Pancreas (tissue), 10 donors: Measurements from ENCODE around the gene RAB37. TPM values are rescaled to one million over a fixed set of nuclear protein-coding genes. Genes with fewer than 3 reads are reported as not detected.
A peak's percentile ranks its signal among the peaks of the same experiment; 100 is the strongest.

ENCODE experiments used
- ATAC-seq, 4 donors: fragments of 200-7000 bp; cut with Tn5 transposase; one replicate each; pipeline versions ENCODE4 v1.8.0 to v1.9.1; 2020; ENCODE audit warnings: mild to moderate bottlenecking in 4 of 4, moderate library complexity in 4 of 4
- DNase-seq, 6 donors: peaks; one replicate each; pipeline ENCODE4 v3.0.0-alpha.2; 2020
- FAIRE-seq: peaks from 2 replicates; lab custom pipeline; 2012; peaks lifted over from hg19 to GRCh38; lab: Jason Lieb, UNC
- H3K27ac ChIP-seq, 4 donors: fragments of 200-600 bp; sonication (generic); 1 replicate in 3 of 4; 2 replicates in 1 of 4; pipeline versions ENCODE4 v1.5.0 to v1.8.0; 2020
- H3K27me3 ChIP-seq, 4 donors: fragments of 200-600 bp; one replicate each; pipeline ENCODE4 v1.8.0; 2021
- H3K36me3 ChIP-seq, 3 donors: fragments of 200-600 bp; sonication (generic) in 1 of 3; one replicate each; pipeline versions ENCODE4 v1.5.0 to v1.8.0; 2020 to 2021
- H3K4me1 ChIP-seq, 3 donors: fragments of 200-600 bp; one replicate each; pipeline ENCODE4 v1.8.0; 2021
- H3K4me3 ChIP-seq, 4 donors: fragments of 200-600 bp; sonication (generic) in 2 of 4; one replicate each; pipeline versions ENCODE4 v1.5.0 to v1.8.0; 2020 to 2021
- H3K9me3 ChIP-seq, 4 donors: fragments of 200-600 bp; one replicate each; pipeline ENCODE4 v1.8.0; 2021
- CTCF ChIP-seq, 4 donors: fragments of 200-600 bp; sonication (generic) in 3 of 4; IDR thresholded peaks; one replicate each; pipeline versions ENCODE4 v1.5.0 to v1.8.0; 2021; ENCODE audit warnings: antibody characterized with exemption in 4 of 4
- WGBS, 2 donors: extraction: QIAGEN DNeasy Blood & Tissue Kit; methylation state at CpG; one replicate each; pipeline ENCODE4 v1.1.7; 2013; 5-methylcytosine and 5-hydroxymethylcytosine counted together
- intact Hi-C, 3 donors: fragments of 100-400 bp; cut with DNase I; formaldehyde crosslinking; loops; one replicate each; pipeline versions ENCODE4 v1.11.1 to v1.14.2; 2022
- polyA plus RNA-seq, 2 donors: library from polyadenylated mRNA; stranded (reverse); fragments of 200-250 nt; gene quantifications; one replicate each; pipeline ENCODE4 v1.2.3, GENCODE V29; 2013
- total RNA-seq, 6 donors: library from RNA; stranded (reverse); fragmentation: NEBNext Ultra II Directional in 4 of 6; extraction: Animal tissue kit (Norgen Biotek cat#: 25700) in 4 of 6; gene quantifications; one replicate each; pipeline versions ENCODE4 v1.2.1 to v1.2.4, GENCODE V29; 2021 to 2023
- donor health status: healthy with polysubstance abuse.
- donor health status: DM: no; HTN: no; CAD: no; lungs with moderate emphysema.
- donor health status: DM: no; HTN: no; CAD: no.
- donor health status: control.
- donor health status: control.
- donor health status: Bipolar disorder and iron deficiency.
- donor health status: DM: yes; HTN: yes; CAD: no.
- donor health status: DM: no; HTN: no; CAD: no.
- donor health status: DM: no; HTN: no; CAD: no.
- donor health status: DM: yes; HTN: yes; CAD: no.

RAB37 gene
- total and polyA plus RNA-seq, 8 donors, result 0.79 to 3.1 (median 1.3) TPM

DNA sequence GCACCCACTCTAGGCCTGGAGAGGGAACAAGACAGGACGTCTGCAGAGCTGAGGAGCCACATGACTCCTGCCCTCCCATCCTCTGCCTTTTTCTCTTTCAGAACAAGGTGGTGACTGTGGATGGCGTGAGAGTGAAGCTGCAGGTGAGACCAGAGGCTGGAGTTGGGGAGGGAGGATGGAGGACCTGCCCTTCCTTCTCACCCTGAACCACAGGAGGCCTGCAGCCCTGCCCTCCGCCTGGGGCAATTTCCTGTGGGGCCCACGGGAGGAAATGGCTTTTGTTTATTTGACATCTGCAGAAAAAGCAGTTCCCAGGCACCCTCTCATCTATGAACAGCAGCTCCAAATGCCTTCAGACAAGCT is 5.1 kb downstream of the RAB37 start:
- no peaks in the 10 kb centered on the region for H3K36me3 ChIP-seq
- intact Hi-C loops, result loop anchor here in 2 of 3 donors (5.0 to 10.0 kb wide), 2 partner anchors 123 to 125 kb away; no protein-coding TSS in a partner anchor
- no peak overlapping the region for H3K4me3 ChIP-seq
- H3K27me3 ChIP-seq, result peaks cover 0 to 3% (median 0%) of the 10 kb centered on the region in 4 donors
- ATAC-seq (no peak), DNase-seq (no peak), FAIRE-seq (no peak)
- no peak overlapping the region for H3K27ac ChIP-seq
- no peaks in the 10 kb centered on the region for H3K9me3 ChIP-seq
- H3K4me1 ChIP-seq, result peaks cover 0 to 12% (median 0%) of the 10 kb centered on the region in 3 donors
- WGBS, 2 donors, result 40 to 52% methylated on average over 4 of the region's 4 CpGs
- no peak for TF ChIP-seq CTCF (IDR thresholded peaks at IDR 0.05)

- DNase-seq, result no peak
- no peak for TF ChIP-seq CTCF (IDR thresholded peaks at IDR 0.05)
- H3K4me1 ChIP-seq, result peaks cover 0 to 12% (median 0%) of the 10 kb centered on the region in 3 donors
- H3K36me3 ChIP-seq, result no peaks in the 10 kb centered on the region
- H3K27me3 ChIP-seq, result no peaks in the 10 kb centered on the region
- H3K4me3 ChIP-seq, result no peak overlapping the region
- no peaks in the 10 kb centered on the region for H3K9me3 ChIP-seq
- 73 to 93% methylated on average over 9 of the region's 9 CpGs for WGBS, 2 donors
- intact Hi-C loops, result loop anchor here in 2 of 3 donors (5.0 to 10.0 kb wide), 2 partner anchors 122 to 124 kb away; no protein-coding TSS in a partner anchor
- no peak for FAIRE-seq
- no peak for ATAC-seq
- no peak overlapping the region for H3K27ac ChIP-seq
These were observed 6.0 kb downstream of the RAB37 start for GRCh38 chr17:74742978-74743545.

- no peak overlapping the region for H3K4me3 ChIP-seq
- TF ChIP-seq CTCF (IDR thresholded peaks at IDR 0.05), result no peak
- H3K36me3 ChIP-seq, result no peaks in the 10 kb centered on the region
- no peaks in the 10 kb centered on the region for H3K27me3 ChIP-seq
- FAIRE-seq (no peak), ATAC-seq (no peak), DNase-seq (no peak)
- intact Hi-C loops, result loop anchor here in 2 of 3 donors (5.0 to 10.0 kb wide), 2 partner anchors 121 to 124 kb away; no protein-coding TSS in a partner anchor
- H3K9me3 ChIP-seq, result no peaks in the 10 kb centered on the region
- no peak overlapping the region for H3K27ac ChIP-seq
- 24 to 31% methylated on average over 2 of the region's 2 CpGs for WGBS, 2 donors
- peaks cover 0 to 9% (median 0%) of the 10 kb centered on the region in 3 donors for H3K4me1 ChIP-seq
These were observed 6.7 kb downstream of the RAB37 start for GRCh38 chr17:74743755-74744154.

DNA sequence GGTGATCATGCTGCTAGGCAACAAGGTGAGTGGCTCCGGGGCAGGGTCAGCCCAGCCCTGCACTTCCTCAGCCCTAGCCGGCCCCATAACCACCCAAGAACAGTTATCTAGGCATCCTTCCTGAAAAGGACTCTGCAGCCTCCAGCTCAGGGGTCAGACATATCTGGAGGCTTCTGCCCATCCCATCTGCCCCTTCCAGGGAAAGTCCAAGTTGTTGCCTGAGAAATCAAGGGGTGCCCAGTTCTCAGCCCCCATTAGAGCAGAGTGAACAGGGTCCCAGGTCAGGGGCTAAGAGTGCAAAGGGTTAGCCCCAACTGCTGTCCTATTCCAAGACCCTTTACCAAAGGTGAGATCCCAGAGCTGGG is 7.3 kb downstream of the RAB37 start:
- Histone ChIP-seq H3K9me3 (no peaks in the 10 kb centered on the region), H3K27me3 (no peaks in the 10 kb centered on the region), H3K4me1 (peaks cover 0 to 9% (median 0%) of the 10 kb centered on the region in 3 donors), H3K4me3 (no peak overlapping the region), H3K27ac (peak overlapping the region in 3 of 4 donors; percentile 49 to 69 (median 57)), H3K36me3 (no peaks in the 10 kb centered on the region)
- no peak for DNase-seq
- 50 to 51% methylated on average over 2 of the region's 2 CpGs for WGBS, 2 donors
- no peak for ATAC-seq
- no peak for FAIRE-seq
- intact Hi-C loops, result loop anchor here in 2 of 3 donors (5.0 to 10.0 kb wide), 2 partner anchors 120 to 123 kb away; no protein-coding TSS in a partner anchor
- no peak for TF ChIP-seq CTCF (IDR thresholded peaks at IDR 0.05)
